GM18870 (cell line): Measurements from ENCODE around the gene PDE4A.
"Not testable (repeated sequence)": the region's sequence is repeated elsewhere in the genome, so short reads cannot be mapped to it uniquely, and the experiment has no call there.

Experiments used
- ATAC-seq: cut with Tn5 transposase; IDR thresholded peaks from one replicate; pipeline ENCODE4 v1.9.1; 2021; ENCODE audit warnings: moderate library complexity; ENCODE audit not compliant: unreplicated experiment

PDE4A gene

GRCh38 chr19:10420444-10421239 lies at the start of gene PDE4A:
Gene PDE4A, plus strand, starts transcription at chr19:10420538. Its CDS starts 227 bp downstream, at chr19:10420765.
- ATAC-seq = no peak

- ATAC-seq = no peak
Observed at GRCh38 chr19:10372690-10373089, 47.6 kb upstream of the PDE4A start.

- no peak for ATAC-seq
Observed at GRCh38 chr19:10374931-10375330, 45.4 kb upstream of the PDE4A start.

GRCh38 chr19:10377140-10377640 lies 43.1 kb upstream of the PDE4A start:
- ATAC-seq = not testable (repeated sequence)

GRCh38 chr19:10378124-10378523 lies 42.2 kb upstream of the PDE4A start:
- ATAC-seq = no peak

- ATAC-seq = no peak
Observed at GRCh38 chr19:10379880-10380312, 40.4 kb upstream of the PDE4A start.

GRCh38 chr19:10380313-10381102 lies 39.8 kb upstream of the PDE4A start, which contains the start of gene TYK2:
Gene TYK2, minus strand, starts transcription at chr19:10380572. Its CDS starts 2,166 bp downstream, at chr19:10378406.
- peak; percentile 83 for ATAC-seq

- ATAC-seq = not testable (repeated sequence)
Observed at GRCh38 chr19:10383223-10383499, 37.2 kb upstream of the PDE4A start.

- ATAC-seq = no peak
Observed at GRCh38 chr19:10384580-10384979, 35.8 kb upstream of the PDE4A start.

GRCh38 chr19:10388957-10389356 lies 31.4 kb upstream of the PDE4A start:
- no peak for ATAC-seq

- ATAC-seq = no peak
Observed at GRCh38 chr19:10389863-10390262, 30.5 kb upstream of the PDE4A start.

GRCh38 chr19:10390652-10391286 lies 29.6 kb upstream of the PDE4A start:
- ATAC-seq = no peak

- ATAC-seq = no peak
Observed at GRCh38 chr19:10392120-10392519, 28.2 kb upstream of the PDE4A start.

GRCh38 chr19:10393137-10393536 lies 27.2 kb upstream of the PDE4A start:
- ATAC-seq = no peak

- ATAC-seq = no peak
Observed at GRCh38 chr19:10395003-10395402, 25.3 kb upstream of the PDE4A start.

GRCh38 chr19:10395436-10395835 lies 24.9 kb upstream of the PDE4A start:
- no peak for ATAC-seq

GRCh38 chr19:10395917-10396316 lies 24.4 kb upstream of the PDE4A start:
- no peak for ATAC-seq

GRCh38 chr19:10398819-10399218 lies 21.5 kb upstream of the PDE4A start:
- no peak for ATAC-seq

- not testable (repeated sequence) for ATAC-seq
Observed at GRCh38 chr19:10399340-10399739, 21.0 kb upstream of the PDE4A start.

GRCh38 chr19:10399878-10400277 lies 20.5 kb upstream of the PDE4A start:
- no peak for ATAC-seq

- ATAC-seq = no peak
Observed at GRCh38 chr19:10402441-10403038, 17.8 kb upstream of the PDE4A start.
